NB4 (cell line): ENCODE data around the gene HAVCR1.

Experiments used
- CTCF ChIP-seq: IDR thresholded peaks from one replicate; pipeline ENCODE4 v1.5.1; 2012; ENCODE audit warnings: low read depth, low read length
- MAX ChIP-seq: IDR thresholded peaks from 2 replicates; pipeline ENCODE4 v1.6.1; 2011; ENCODE audit warnings: low read depth, low read length
- MYC ChIP-seq: IDR thresholded peaks from 2 replicates; pipeline ENCODE4 v1.6.1; 2011; ENCODE audit warnings: low read depth, low read length
- POLR2A ChIP-seq: IDR thresholded peaks from 2 replicates; pipeline ENCODE4 v1.6.1; 2011; ENCODE audit warnings: mild to moderate bottlenecking; ENCODE audit not compliant: insufficient read length; ENCODE audit errors: extremely low read depth

GRCh38 chr5:157004893-157005551, 53.9 kb downstream of the HAVCR1 start:
- TF ChIP-seq CTCF (no peak), MAX (no peak), POLR2A (no peak), MYC (no peak)
